ENCODE data around the gene IQCE. TPM values are rescaled to one million over a fixed set of nuclear protein-coding genes. Genes with fewer than 3 reads are reported as not detected.

Gene IQCE
- total and polyA plus RNA-seq, 9 donors = 4.4 to 19.2 (median 13.3) TPM

- H3K4me3 ChIP-seq = no peak overlapping the region
- H3K27ac ChIP-seq = no peak overlapping the region
- no peaks in the 10 kb centered on the region for H3K36me3 ChIP-seq
- WGBS, 3 donors = 42 to 48% (median 48%) methylated on average over 8 of the region's 8 CpGs
- no peak for DNase-seq
- H3K4me1 ChIP-seq (ENCODE audit: insufficient read depth) = peaks cover 5% of the 10 kb centered on the region
- intact Hi-C loops (cut with DNase I) = no loop called here
- TF ChIP-seq CTCF (IDR thresholded peaks at IDR 0.05) (no peak), POLR2A (IDR thresholded peaks at IDR 0.05) (no peak), EP300 (IDR thresholded peaks at IDR 0.05) (no peak)
- H3K27me3 ChIP-seq = no peaks in the 10 kb centered on the region
- H3K9me3 ChIP-seq = no peaks in the 10 kb centered on the region
Observed at GRCh38 chr7:2517026-2517425, 41.8 kb upstream of the IQCE start.

GRCh38 chr7:2517678-2518507, 40.9 kb upstream of the IQCE start:
- WGBS, 3 donors = 38 to 44% (median 39%) methylated on average over 18 of the region's 18 CpGs
- no peaks in the 10 kb centered on the region for H3K9me3 ChIP-seq
- no peaks in the 10 kb centered on the region for H3K36me3 ChIP-seq
- TF ChIP-seq CTCF (IDR thresholded peaks at IDR 0.05) (no peak), EP300 (IDR thresholded peaks at IDR 0.05) (no peak), POLR2A (IDR thresholded peaks at IDR 0.05) (no peak)
- DNase-seq = no peak
- no peak overlapping the region for H3K27ac ChIP-seq
- peaks cover 5% of the 10 kb centered on the region for H3K4me1 ChIP-seq (ENCODE audit: insufficient read depth)
- no peak overlapping the region for H3K4me3 ChIP-seq
- intact Hi-C loops (cut with DNase I) = no loop called here
- no peaks in the 10 kb centered on the region for H3K27me3 ChIP-seq

- Histone ChIP-seq H3K4me3 (peak overlapping the region; percentile 35), H3K4me1 (ENCODE audit: insufficient read depth) (peaks cover 5% of the 10 kb centered on the region), H3K27ac (no peak overlapping the region), H3K27me3 (no peaks in the 10 kb centered on the region), H3K36me3 (no peaks in the 10 kb centered on the region), H3K9me3 (no peaks in the 10 kb centered on the region)
- intact Hi-C loops (cut with DNase I) = no loop called here
- DNase-seq = no peak
- TF ChIP-seq EP300 (IDR thresholded peaks at IDR 0.05) (no peak), POLR2A (IDR thresholded peaks at IDR 0.05) (no peak), CTCF (IDR thresholded peaks at IDR 0.05) (no peak)
- 4 to 8% (median 5%) methylated on average over 32 to 41 of the region's 41 CpGs for WGBS, 3 donors
Observed at GRCh38 chr7:2518737-2519118, 40.1 kb upstream of the IQCE start.

- peaks cover 9% of the 10 kb centered on the region for H3K4me1 ChIP-seq (ENCODE audit: insufficient read depth)
Observed at GRCh38 chr7:2519119-2519930, 39.5 kb upstream of the IQCE start, which contains the start of gene LFNG. Gene LFNG, plus strand, starts transcription at chr7:2519774. Its CDS starts 88 bp downstream, at chr7:2519862.

More at GRCh38 chr7:2519119-2519930, 39.5 kb upstream of the IQCE start, which contains the start of gene LFNG:
- Histone ChIP-seq H3K9me3 (no peaks in the 10 kb centered on the region), H3K27ac (no peak within 1 kb of the TSS), H3K4me3 (peak within 1 kb of the TSS; percentile 35), H3K27me3 (no peaks in the 10 kb centered on the region), H3K36me3 (no peaks in the 10 kb centered on the region)
- intact Hi-C loops (cut with DNase I) = no loop called here
- TF ChIP-seq CTCF (IDR thresholded peaks at IDR 0.05) (no peak), POLR2A (IDR thresholded peaks at IDR 0.05) (peak; percentile 53)
- peak; percentile 76 to 88 (median 85) for DNase-seq
- 0 to 1% (median 1%) methylated on average over 48 to 95 of the region's 95 CpGs for WGBS, 3 donors

Measured in ovary (tissue), 9 donors.